Lung (tissue), 12 donors: Measurements from ENCODE around the gene LOXHD1. TPM values are rescaled to one million over a fixed set of nuclear protein-coding genes. Genes with fewer than 3 reads are reported as not detected.

ENCODE experiments used
- ATAC-seq: fragments of 200-7000 bp; cut with Tn5 transposase; one replicate; pipeline ENCODE4 v1.9.1; 2020; ENCODE audit warnings: moderate number of reproducible peaks; ENCODE audit not compliant: insufficient read depth, low FRiP score
- DNase-seq, 3 donors: peaks; one replicate each; pipeline ENCODE4 v3.0.0-alpha.2; 2013 to 2017
- H3K27ac ChIP-seq, 2 donors: one replicate each; pipeline ENCODE4 v1.5.1; 2013; ENCODE audit warnings: mild to moderate bottlenecking in 2 of 2, moderate library complexity in 2 of 2, control low read depth in 1 of 2, inconsistent platforms in 1 of 2, low read depth in 1 of 2, low read length in 1 of 2
- H3K27me3 ChIP-seq, 3 donors: one replicate each; pipeline ENCODE4 v1.5.1; 2013; ENCODE audit warnings: low read length in 2 of 3; ENCODE audit not compliant: control insufficient read depth in 3 of 3, insufficient read depth in 3 of 3
- H3K36me3 ChIP-seq, 4 donors: one replicate each; pipeline ENCODE4 v1.5.1; 2013; ENCODE audit warnings: low read length in 4 of 4, mild to moderate bottlenecking in 1 of 4, moderate library complexity in 1 of 4; ENCODE audit not compliant: control insufficient read depth in 4 of 4, insufficient read depth in 4 of 4
- H3K4me1 ChIP-seq, 5 donors: one replicate each; pipeline ENCODE4 v1.5.1; 2013; ENCODE audit warnings: low read length in 5 of 5, mild to moderate bottlenecking in 2 of 5, moderate library complexity in 1 of 5; ENCODE audit not compliant: control insufficient read depth in 5 of 5, insufficient read depth in 5 of 5
- H3K4me3 ChIP-seq: one replicate; pipeline ENCODE4 v1.5.1; 2013; ENCODE audit warnings: mild to moderate bottlenecking, control low read depth, moderate library complexity
- H3K9ac ChIP-seq, 2 donors: one replicate each; pipeline ENCODE4 v1.5.1; 2013; ENCODE audit warnings: low read length in 2 of 2, control low read depth in 1 of 2; ENCODE audit not compliant: insufficient read depth in 1 of 2
- H3K9me3 ChIP-seq, 4 donors: one replicate each; pipeline ENCODE4 v1.5.1; 2013; ENCODE audit warnings: low read length in 3 of 4, mild to moderate bottlenecking in 1 of 4, moderate library complexity in 1 of 4; ENCODE audit not compliant: control insufficient read depth in 4 of 4, insufficient read depth in 3 of 4
- WGBS, 2 donors: extraction: QIAGEN DNeasy Blood & Tissue Kit; methylation state at CpG; one replicate each; pipeline ENCODE4 v1.1.7; 2013; 5-methylcytosine and 5-hydroxymethylcytosine counted together
- polyA plus RNA-seq, 2 donors: library from polyadenylated mRNA; stranded (reverse); fragments of 200-250 nt; gene quantifications; one replicate each; pipeline ENCODE4 v1.2.1, GENCODE V29; 2013
- total RNA-seq, 2 donors: library from RNA; depleted of rRNA in 1 of 2; stranded (reverse); fragments of >200 nt in 1 of 2; gene quantifications; one replicate each; pipeline ENCODE4 v1.2.1, GENCODE V29; 2014 to 2021
- TF ChIP-seq, protein P1 (sequence below): IDR thresholded peaks from 2 replicates; pipeline ENCODE4 v1.5.1; 2012; ENCODE audit warnings: mild to moderate bottlenecking; ENCODE audit errors: control extremely low read depth, extremely low read depth
- donor health status: control.
- donor health status: control.
- donor health status: Bipolar disorder and iron deficiency.
- donor health status: healthy.
- donor health status: DM: yes; HTN: yes; CAD: no.

LOXHD1 gene
- total and polyA plus RNA-seq, 4 donors: 0.45 to 3.1 (median 1.2) TPM

DNA sequence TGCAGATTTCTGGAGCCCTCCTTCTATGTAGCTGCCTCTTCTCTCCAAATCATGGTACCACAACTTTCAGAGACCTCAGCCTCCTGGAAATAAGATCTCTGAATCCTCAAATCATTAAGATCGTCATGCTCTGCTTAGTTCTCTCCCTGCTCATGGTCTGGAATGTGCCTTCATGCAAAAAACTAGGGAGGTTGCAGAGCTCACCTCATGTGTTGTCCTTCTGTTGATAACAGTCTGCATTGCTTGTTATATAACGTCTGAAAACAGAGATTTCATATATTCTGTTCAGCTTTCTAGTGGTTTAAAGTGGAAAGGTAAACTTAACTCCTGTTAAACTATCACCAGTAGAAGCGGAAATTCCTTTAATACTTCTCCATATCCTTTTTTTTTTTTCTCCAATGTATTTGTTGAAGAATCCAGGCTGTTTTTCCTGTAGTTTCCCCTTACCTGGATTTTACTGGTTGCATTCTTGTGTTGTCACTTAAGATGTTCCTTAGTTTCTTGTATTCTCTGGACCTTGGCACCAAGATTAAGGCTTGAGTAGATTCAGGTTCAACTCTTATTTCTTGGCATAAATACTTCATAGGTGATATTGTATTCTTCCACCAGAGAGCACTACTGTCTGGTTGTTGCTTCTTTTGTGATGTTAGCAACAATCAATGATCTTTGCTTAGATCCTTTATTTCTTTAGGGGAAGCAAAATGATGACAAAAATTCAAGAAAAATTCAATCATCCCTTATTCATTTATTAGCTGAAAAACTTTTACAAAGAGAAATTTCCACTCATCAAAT lies 211.3 kb downstream of the LOXHD1 start:
- peaks cover 0 to 4% (median 0%) of the 10 kb centered on the region in 5 donors for H3K4me1 ChIP-seq
- TF ChIP-seq, protein P1, sequence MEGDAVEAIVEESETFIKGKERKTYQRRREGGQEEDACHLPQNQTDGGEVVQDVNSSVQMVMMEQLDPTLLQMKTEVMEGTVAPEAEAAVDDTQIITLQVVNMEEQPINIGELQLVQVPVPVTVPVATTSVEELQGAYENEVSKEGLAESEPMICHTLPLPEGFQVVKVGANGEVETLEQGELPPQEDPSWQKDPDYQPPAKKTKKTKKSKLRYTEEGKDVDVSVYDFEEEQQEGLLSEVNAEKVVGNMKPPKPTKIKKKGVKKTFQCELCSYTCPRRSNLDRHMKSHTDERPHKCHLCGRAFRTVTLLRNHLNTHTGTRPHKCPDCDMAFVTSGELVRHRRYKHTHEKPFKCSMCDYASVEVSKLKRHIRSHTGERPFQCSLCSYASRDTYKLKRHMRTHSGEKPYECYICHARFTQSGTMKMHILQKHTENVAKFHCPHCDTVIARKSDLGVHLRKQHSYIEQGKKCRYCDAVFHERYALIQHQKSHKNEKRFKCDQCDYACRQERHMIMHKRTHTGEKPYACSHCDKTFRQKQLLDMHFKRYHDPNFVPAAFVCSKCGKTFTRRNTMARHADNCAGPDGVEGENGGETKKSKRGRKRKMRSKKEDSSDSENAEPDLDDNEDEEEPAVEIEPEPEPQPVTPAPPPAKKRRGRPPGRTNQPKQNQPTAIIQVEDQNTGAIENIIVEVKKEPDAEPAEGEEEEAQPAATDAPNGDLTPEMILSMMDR: no peak
- whole genome bisulfite sequencing, 2 donors: 69 to 79% methylated on average over 3 of the region's 3 CpGs
- DNase-seq (peak in 2 of 3 donors; percentile 9 to 11), ATAC-seq (no peak)
- no peak overlapping the region for H3K4me3 ChIP-seq
- peaks cover 1 to 9% (median 4%) of the 10 kb centered on the region in 4 donors for H3K9me3 ChIP-seq
- H3K36me3 ChIP-seq: peaks cover 0 to 40% (median 18%) of the 10 kb centered on the region in 4 donors
- H3K9ac ChIP-seq: no peak overlapping the region
- no peak overlapping the region for H3K27ac ChIP-seq
- no peaks in the 10 kb centered on the region for H3K27me3 ChIP-seq

DNA sequence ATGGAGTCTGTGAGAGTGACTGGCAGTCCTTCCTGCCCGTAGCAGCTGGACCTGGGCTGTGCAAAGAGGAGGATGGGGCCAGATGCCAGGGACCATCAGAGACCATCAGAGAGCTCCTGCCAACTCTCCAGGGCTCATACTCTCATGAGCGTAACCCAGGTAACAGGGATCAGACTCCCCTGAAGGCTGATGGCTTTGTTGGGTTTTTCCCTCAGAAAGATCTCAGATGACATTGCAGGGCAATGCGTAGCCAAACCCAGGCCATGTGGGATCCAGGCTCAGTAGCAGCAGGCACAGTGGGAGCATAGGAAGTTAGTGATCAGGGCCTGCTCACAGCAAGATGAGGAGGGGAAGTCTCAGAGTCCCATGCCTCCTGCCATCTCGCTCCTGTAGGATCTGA lies 218.0 kb downstream of the LOXHD1 start:
- TF ChIP-seq, protein P1: no peak
- DNase-seq (no peak), ATAC-seq (no peak)
- Histone ChIP-seq H3K27me3 (no peaks in the 10 kb centered on the region), H3K4me3 (no peak overlapping the region), H3K9ac (no peak overlapping the region), H3K4me1 (no peaks in the 10 kb centered on the region), H3K36me3 (peaks cover 0 to 15% (median 7%) of the 10 kb centered on the region in 4 donors), H3K27ac (no peak overlapping the region), H3K9me3 (no peaks in the 10 kb centered on the region)
- 97 to 99% methylated on average over 4 of the region's 4 CpGs for WGBS, 2 donors

DNA sequence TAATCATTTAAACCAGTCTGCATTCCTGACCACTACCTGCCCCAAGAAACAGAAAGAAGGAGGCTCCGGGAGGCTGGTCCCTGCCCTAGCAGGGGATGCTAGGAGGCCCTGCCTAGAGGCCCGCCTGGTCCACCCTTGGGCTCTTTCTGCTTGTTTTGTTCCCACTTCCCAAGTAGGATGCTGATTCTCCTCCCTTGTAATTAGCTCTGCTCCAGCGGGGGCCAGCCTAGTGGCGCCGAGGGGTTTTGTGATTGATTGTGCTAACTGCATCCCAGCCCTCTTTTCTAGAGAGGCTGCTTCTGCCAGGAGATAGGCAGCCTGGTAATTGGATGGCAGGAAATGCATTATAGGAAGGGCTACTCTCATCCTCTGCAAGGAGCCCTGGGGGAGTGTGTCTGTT lies 220.0 kb downstream of the LOXHD1 start:
- Histone ChIP-seq H3K9ac (no peak overlapping the region), H3K4me1 (no peaks in the 10 kb centered on the region), H3K4me3 (no peak overlapping the region), H3K36me3 (peaks cover 0 to 9% (median 3%) of the 10 kb centered on the region in 4 donors), H3K9me3 (no peaks in the 10 kb centered on the region), H3K27me3 (no peaks in the 10 kb centered on the region), H3K27ac (no peak overlapping the region)
- DNase-seq (no peak), ATAC-seq (no peak)
- TF ChIP-seq, protein P1: no peak
- 92 to 97% methylated on average over 5 of the region's 5 CpGs for WGBS, 2 donors
